Fibroblast of villous mesenchyme (primary cell): ENCODE measurements around the gene UNKL. TPM values are rescaled to one million over a fixed set of nuclear protein-coding genes. Genes with fewer than 3 reads are reported as not detected.

Experiments used
- DNase-seq: peaks from one replicate; pipeline ENCODE4 v3.0.0-alpha.2; 2010; ENCODE audit warnings: low read depth
- H3K4me3 ChIP-seq: 2 replicates; pipeline ENCODE4 v1.5.1; 2011; ENCODE audit warnings: low read depth, mild to moderate bottlenecking, low read length
- total RNA-seq: library from RNA; depleted of rRNA; stranded (reverse); fragments of >200 nt; gene quantifications from 2 replicates; pipeline ENCODE4 v1.2.3, GENCODE V29; 2012
- TF ChIP-seq, protein P1 (sequence below): IDR thresholded peaks from 2 replicates; pipeline ENCODE4 v1.5.1; 2012; ENCODE audit warnings: low read depth, mild to moderate bottlenecking, low read length; ENCODE audit not compliant: insufficient read depth

Gene UNKL
- total RNA-seq, 1 donor, result 7.8 TPM

DNA sequence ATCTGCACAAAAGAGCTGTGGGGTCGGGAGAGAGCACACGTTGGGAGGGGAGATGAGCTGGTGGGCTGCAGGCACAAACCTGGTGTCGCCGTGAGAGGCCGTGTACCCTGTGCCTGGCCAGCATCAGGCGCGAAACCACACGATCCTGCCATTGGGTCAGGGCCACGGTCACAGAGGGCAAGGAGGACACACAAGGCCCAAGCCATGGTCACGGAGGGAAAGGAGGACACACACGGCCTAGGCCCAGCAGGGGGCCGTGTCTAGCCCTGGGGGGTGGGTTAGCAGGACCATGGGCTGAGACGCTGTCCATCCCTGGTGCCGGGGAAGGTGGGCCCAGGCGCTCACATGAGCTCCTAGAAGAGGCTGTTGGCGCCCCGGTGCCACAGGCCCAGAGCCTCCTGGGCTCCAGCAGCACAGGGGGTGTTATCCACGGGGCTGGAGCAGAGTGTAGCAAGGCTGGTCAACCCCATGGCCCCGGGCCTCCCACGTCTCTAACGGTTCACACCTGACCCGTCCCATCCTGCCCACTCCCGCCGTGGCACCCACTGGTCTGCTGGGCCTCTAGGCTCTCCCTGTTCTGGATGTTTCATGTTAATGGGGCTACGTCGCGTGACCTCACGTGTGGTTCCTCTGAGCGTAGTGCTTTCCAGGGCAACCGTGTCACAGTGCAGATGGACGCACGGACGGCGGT, 37.3 kb upstream of the UNKL start:
- no peak overlapping the region for H3K4me3 ChIP-seq
- TF ChIP-seq, protein P1, sequence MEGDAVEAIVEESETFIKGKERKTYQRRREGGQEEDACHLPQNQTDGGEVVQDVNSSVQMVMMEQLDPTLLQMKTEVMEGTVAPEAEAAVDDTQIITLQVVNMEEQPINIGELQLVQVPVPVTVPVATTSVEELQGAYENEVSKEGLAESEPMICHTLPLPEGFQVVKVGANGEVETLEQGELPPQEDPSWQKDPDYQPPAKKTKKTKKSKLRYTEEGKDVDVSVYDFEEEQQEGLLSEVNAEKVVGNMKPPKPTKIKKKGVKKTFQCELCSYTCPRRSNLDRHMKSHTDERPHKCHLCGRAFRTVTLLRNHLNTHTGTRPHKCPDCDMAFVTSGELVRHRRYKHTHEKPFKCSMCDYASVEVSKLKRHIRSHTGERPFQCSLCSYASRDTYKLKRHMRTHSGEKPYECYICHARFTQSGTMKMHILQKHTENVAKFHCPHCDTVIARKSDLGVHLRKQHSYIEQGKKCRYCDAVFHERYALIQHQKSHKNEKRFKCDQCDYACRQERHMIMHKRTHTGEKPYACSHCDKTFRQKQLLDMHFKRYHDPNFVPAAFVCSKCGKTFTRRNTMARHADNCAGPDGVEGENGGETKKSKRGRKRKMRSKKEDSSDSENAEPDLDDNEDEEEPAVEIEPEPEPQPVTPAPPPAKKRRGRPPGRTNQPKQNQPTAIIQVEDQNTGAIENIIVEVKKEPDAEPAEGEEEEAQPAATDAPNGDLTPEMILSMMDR, result no peak
- DNase-seq, result no peak

DNA sequence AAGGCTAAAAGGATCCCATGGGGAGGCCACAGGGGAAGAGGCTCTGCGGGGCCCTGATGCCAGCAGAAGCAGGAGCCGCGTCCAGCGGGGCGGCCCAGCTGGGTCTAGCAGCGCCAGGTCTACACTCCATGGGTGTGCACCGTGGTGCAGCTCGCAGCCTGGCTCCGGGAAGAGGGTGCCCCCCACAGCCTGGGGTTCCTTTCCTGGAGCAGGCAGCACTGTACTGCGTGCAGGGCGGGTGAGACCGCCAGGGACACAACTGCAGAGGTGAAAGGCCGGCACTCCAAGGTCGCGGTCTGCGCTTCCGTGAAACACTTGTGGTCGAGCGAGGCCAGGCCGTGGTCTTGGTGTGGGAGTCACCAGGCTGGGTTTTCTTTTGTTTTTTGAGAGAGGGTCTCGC, 36.3 kb upstream of the UNKL start:
- no peak for DNase-seq
- H3K4me3 ChIP-seq, result no peak overlapping the region
- TF ChIP-seq, protein P1, result no peak

DNA sequence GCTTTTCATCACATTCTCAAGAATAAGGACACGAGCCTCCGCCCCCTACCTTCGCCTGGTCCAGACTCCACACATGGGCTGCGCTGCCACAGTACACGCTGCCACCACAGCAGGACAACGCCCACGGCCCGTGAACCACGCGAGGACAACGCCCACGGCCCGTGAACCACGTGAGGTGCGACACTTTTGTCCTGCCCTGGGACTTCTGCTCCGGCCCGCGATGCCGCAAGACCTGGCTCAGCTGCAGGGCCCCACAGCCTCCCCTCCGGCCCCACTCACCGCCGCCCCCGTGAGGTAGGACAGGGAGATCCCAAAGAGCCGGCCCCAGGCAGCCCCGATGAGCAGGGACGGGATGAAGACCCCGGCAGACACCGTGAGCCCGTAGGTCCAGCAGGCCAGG, 35.7 kb upstream of the UNKL start:
- TF ChIP-seq, protein P1, result no peak
- no peak for DNase-seq
- H3K4me3 ChIP-seq, result no peak overlapping the region

DNA sequence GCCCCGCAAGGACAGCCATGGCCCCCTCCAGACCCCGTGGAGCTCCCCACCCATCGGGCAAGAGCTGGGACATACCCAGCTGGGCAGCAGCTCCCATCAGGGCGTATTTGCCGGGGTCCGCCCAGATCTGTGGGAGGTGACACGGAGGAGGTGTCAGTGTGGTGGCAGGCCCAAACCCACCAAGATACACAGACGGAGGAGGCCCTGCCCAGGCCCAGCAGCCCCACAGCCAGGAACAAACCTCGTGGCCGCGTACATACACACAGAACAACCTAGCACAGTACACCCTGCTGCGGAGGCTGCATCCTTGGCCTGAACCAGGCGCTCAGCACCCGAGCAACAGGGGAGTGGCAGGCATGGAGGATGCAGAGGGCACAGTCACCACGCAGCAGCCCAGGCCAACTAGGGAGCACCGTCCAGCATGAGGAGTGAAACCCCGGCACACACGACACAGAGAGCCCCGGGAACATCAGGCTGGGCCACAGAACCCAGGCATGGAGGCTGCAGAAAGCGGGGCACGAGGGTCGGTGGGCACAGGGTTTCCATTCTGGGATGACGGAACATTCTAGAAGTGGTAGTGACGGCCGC, 34.8 kb upstream of the UNKL start:
- TF ChIP-seq, protein P1, result no peak
- H3K4me3 ChIP-seq, result no peak overlapping the region
- no peak for DNase-seq

DNA sequence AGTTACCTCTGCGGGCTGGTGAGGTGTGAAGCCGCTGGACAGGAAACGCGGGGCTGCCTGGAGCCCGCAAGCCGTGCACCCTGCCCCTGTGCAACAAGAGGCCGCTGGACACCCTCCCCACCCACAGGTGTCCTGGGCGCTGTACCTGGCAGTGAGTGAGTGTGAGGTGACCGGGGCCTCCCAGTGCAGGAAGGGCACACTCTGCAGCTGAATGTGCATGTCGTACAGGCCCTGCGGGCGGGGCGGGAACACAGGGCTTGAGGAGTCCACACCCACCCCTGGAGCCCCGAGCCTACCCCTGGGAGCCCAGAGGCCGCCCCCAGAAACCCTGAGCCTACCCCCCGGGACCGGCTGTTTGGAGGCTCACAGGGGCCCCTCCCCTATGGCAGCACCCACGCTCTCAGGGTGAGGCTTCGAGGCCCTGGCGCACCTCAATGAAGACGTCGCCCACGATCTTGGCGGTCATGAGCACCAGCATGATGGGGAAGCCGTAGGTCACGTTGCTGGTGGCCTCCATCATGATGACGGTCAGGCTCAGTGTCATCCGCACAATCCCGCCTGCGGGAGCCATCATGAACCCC, 34.1 kb upstream of the UNKL start:
- TF ChIP-seq, protein P1, result no peak
- no peak for DNase-seq
- no peak overlapping the region for H3K4me3 ChIP-seq

DNA sequence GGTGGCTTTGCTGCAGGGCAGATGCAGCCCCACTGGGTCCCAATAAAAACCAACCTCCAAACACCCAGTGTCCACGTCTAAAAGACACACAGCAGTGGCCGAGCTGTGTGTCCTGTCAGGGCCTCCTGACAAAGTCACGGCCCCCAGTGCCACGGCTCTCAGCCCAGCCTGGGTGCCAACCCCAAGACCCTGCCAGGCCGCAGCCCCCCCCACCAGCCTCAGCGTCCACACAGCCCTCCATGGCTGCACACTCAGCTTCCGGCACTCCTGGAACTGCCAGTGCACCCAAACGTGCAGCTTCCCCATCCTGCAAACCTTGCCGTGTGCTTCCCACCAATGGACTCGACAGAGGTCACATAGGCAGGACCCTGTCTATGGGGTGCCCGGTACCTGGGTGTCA, 33.5 kb upstream of the UNKL start:
- H3K4me3 ChIP-seq, result no peak overlapping the region
- TF ChIP-seq, protein P1, result no peak
- no peak for DNase-seq
